ENCODE measurements around the gene SSH2.
"Not testable (repeated sequence)": the region's sequence is repeated elsewhere in the genome, so short reads cannot be mapped to it uniquely, and the experiment has no call there.

SSH2 gene

GRCh38 chr17:29731589-29731929, 198.5 kb downstream of the SSH2 start:
- DNase-seq: no peak

GRCh38 chr17:29728490-29728889, 201.5 kb downstream of the SSH2 start:
- DNase-seq: no peak

- no peak for DNase-seq
Observed at GRCh38 chr17:29726715-29727252, 203.2 kb downstream of the SSH2 start.

- DNase-seq: not testable (repeated sequence)
Observed at GRCh38 chr17:29725408-29725807, 204.6 kb downstream of the SSH2 start.

- no peak for DNase-seq
Observed at GRCh38 chr17:29723278-29724047, 206.6 kb downstream of the SSH2 start.

GRCh38 chr17:29722411-29723198, 207.4 kb downstream of the SSH2 start:
- peak; percentile 22 for DNase-seq

- no peak for DNase-seq
Observed at GRCh38 chr17:29720551-29720950, 209.5 kb downstream of the SSH2 start.

GRCh38 chr17:29719469-29719868, 210.6 kb downstream of the SSH2 start:
- DNase-seq: no peak

- no peak for DNase-seq
Observed at GRCh38 chr17:29718446-29719039, 211.5 kb downstream of the SSH2 start.

GRCh38 chr17:29717817-29718216, 212.2 kb downstream of the SSH2 start:
- no peak for DNase-seq

GRCh38 chr17:29716566-29716965, 213.5 kb downstream of the SSH2 start:
- DNase-seq: no peak

- DNase-seq: no peak
Observed at GRCh38 chr17:29715680-29716079, 214.3 kb downstream of the SSH2 start.

- no peak for DNase-seq
Observed at GRCh38 chr17:29714146-29714545, 215.9 kb downstream of the SSH2 start.

GRCh38 chr17:29713626-29714025, 216.4 kb downstream of the SSH2 start:
- DNase-seq: no peak

GRCh38 chr17:29711588-29712385, 218.2 kb downstream of the SSH2 start:
- no peak for DNase-seq

GRCh38 chr17:29710891-29711418, 219.1 kb downstream of the SSH2 start:
- DNase-seq: no peak

- no peak for DNase-seq
Observed at GRCh38 chr17:29710520-29710884, 219.5 kb downstream of the SSH2 start.

- no peak for DNase-seq
Observed at GRCh38 chr17:29709866-29710519, 220.0 kb downstream of the SSH2 start.

GRCh38 chr17:29707212-29707571, 222.8 kb downstream of the SSH2 start:
- no peak for DNase-seq

- DNase-seq: no peak
Observed at GRCh38 chr17:29706045-29706431, 224.0 kb downstream of the SSH2 start.

GRCh38 chr17:29705386-29705785, 224.6 kb downstream of the SSH2 start:
- no peak for DNase-seq

GRCh38 chr17:29699283-29699682, 230.7 kb downstream of the SSH2 start:
- no peak for DNase-seq
